CD4-positive, alpha-beta T cell (primary cell): ENCODE data around the gene NR3C2. TPM values are rescaled to one million over a fixed set of nuclear protein-coding genes. Genes with fewer than 3 reads are reported as not detected.

Experiments used
- ATAC-seq: fragments of 200-7000 bp; cut with Tn5 transposase; one replicate; pipeline ENCODE4 v1.10.0; 2022; ENCODE audit warnings: mild to moderate bottlenecking; ENCODE audit not compliant: poor library complexity
- CTCF ChIA-PET: fragments of 350-600 bp; sonication (Branson Sonifier 250); formaldehyde crosslinking; loops from one replicate; lab custom pipeline; 2021; ENCODE audit warnings: antibody characterized with exemption, inconsistent platforms; lab: Charles Lee
- POLR2A ChIA-PET: fragments of 350-600 bp; sonication (Branson Sonifier 250); formaldehyde crosslinking; loops from one replicate; lab custom pipeline; 2021; ENCODE audit warnings: antibody characterized with exemption, inconsistent platforms; lab: Charles Lee
- DNase-seq, 14 experiments: peaks; one replicate each; pipeline ENCODE4 v3.0.0-alpha.2; 2013 to 2020; ENCODE audit warnings: mixed read lengths in 2 of 14
- H3K27ac ChIP-seq, 2 donors: one replicate each; pipeline versions ENCODE4 v1.5.1 to v1.7.0; 2013; ENCODE audit warnings: low read length in 2 of 2, low read depth in 1 of 2, mild to moderate bottlenecking in 1 of 2
- H3K27me3 ChIP-seq, 2 experiments: 1 replicate in 1 of 2; 2 replicates in 1 of 2; pipeline versions ENCODE4 v1.6.1 to v1.7.0; 2013; ENCODE audit warnings: low read length in 2 of 2, control low read depth in 1 of 2, mild to moderate bottlenecking in 1 of 2, moderate library complexity in 1 of 2; ENCODE audit not compliant: insufficient read depth in 2 of 2, control insufficient read depth in 1 of 2
- H3K36me3 ChIP-seq: one replicate; pipeline ENCODE4 v1.6.1; 2013; ENCODE audit warnings: low read length, control low read depth; ENCODE audit not compliant: insufficient read depth
- H3K4me1 ChIP-seq: one replicate; pipeline ENCODE4 v1.6.1; 2013; ENCODE audit warnings: low read length, control low read depth; ENCODE audit not compliant: insufficient read depth
- H3K4me3 ChIP-seq: one replicate; pipeline ENCODE4 v1.5.1; 2013; ENCODE audit warnings: mild to moderate bottlenecking, low read length, moderate library complexity
- H3K9me3 ChIP-seq, 2 experiments: 1 replicate in 1 of 2; 2 replicates in 1 of 2; pipeline versions ENCODE4 v1.6.1 to v1.7.0; 2013; ENCODE audit warnings: low read length in 2 of 2, mild to moderate bottlenecking in 2 of 2, control low read depth in 1 of 2, moderate library complexity in 1 of 2; ENCODE audit not compliant: control insufficient read depth in 1 of 2, insufficient read depth in 1 of 2
- H3K27ac Mint-ChIP-seq: one replicate; pipeline ENCODE4 v1.8.0; 2020; ENCODE audit warnings: mixed read lengths
- H3K27me3 Mint-ChIP-seq: one replicate; pipeline ENCODE4 v1.8.0; 2021; ENCODE audit warnings: mixed read lengths
- H3K36me3 Mint-ChIP-seq: one replicate; pipeline ENCODE4 v1.8.0; 2021; ENCODE audit warnings: low read depth, mixed read lengths
- H3K4me1 Mint-ChIP-seq: one replicate; pipeline ENCODE4 v1.8.0; 2021; ENCODE audit warnings: low read depth, mixed read lengths
- H3K4me3 Mint-ChIP-seq: one replicate; pipeline ENCODE4 v1.8.0; 2020; ENCODE audit warnings: mild to moderate bottlenecking, mixed read lengths
- H3K9me3 Mint-ChIP-seq: one replicate; pipeline ENCODE4 v1.8.0; 2020; ENCODE audit warnings: mixed read lengths
- CTCF ChIP-seq: fragments of 200-600 bp; IDR thresholded peaks from one replicate; pipeline ENCODE4 v1.8.0; 2022; ENCODE audit warnings: antibody characterized with exemption, mild to moderate bottlenecking
- intact Hi-C, 2 experiments: fragments of 100-400 bp; cut with DNase I in 1 of 2; cut with micrococcal nuclease in 1 of 2; formaldehyde crosslinking; loops; one replicate each; pipeline versions ENCODE4 v1.15.1 to v1.9.0; 2023 to 2025; cut with DNase I, micrococcal nuclease
- total RNA-seq, 174 experiments: library from RNA in 2 of 174; stranded (reverse) in 2 of 174; gene quantifications; one replicate each; pipeline ENCODE4 v1.2.3 and lab custom pipeline; 2021 to 2026

Gene NR3C2
- total RNA-seq, 2 experiments from 2014 or later = 31.6 to 35.0 TPM

- Mint-ChIP-seq H3K36me3 (peaks cover 11% of the 10 kb centered on the region), H3K4me3 (peak overlapping the region; percentile 84), H3K27me3 (no peaks in the 10 kb centered on the region), H3K9me3 (peaks cover 4% of the 10 kb centered on the region), H3K27ac (peak overlapping the region; percentile 93), H3K4me1 (peaks cover 52% of the 10 kb centered on the region)
- DNase-seq = peak; percentile 12 to 84 (median 54)
- Histone ChIP-seq H3K4me3 (peak overlapping the region; percentile 31), H3K9me3 (no peaks in the 10 kb centered on the region), H3K4me1 (peaks cover 4% of the 10 kb centered on the region), H3K36me3 (no peaks in the 10 kb centered on the region), H3K27me3 (no peaks in the 10 kb centered on the region), H3K27ac (peak overlapping the region in 1 of 2 donors; percentile 59)
- no peak for TF ChIP-seq CTCF
- peak; percentile 88 for ATAC-seq
- intact Hi-C loops = loop anchor here (5.0 kb wide), 1 partner anchor 66 kb away; the partner anchor contains the start of gene NR3C2 (in 2 of the 2)
- ChIA-PET CTCF (interaction anchor here (0.6 to 1.3 kb wide), 4 partner anchors 10 to 197 kb away, joined by 3 to 4 read pairs (median 3); no protein-coding TSS in a partner anchor), POLR2A (interaction anchor here (0.7 to 4.8 kb wide), 16 partner anchors 9 to 584 kb away, joined by 3 to 111 read pairs (median 4); partner anchors contain the start of gene NR3C2)
Observed at GRCh38 chr4:148376151-148376550, 66.1 kb downstream of the NR3C2 start.

- no peak for TF ChIP-seq CTCF
- Mint-ChIP-seq H3K36me3 (peaks cover 11% of the 10 kb centered on the region), H3K27ac (peak overlapping the region; percentile 93), H3K4me3 (peak overlapping the region; percentile 84), H3K4me1 (peaks cover 52% of the 10 kb centered on the region), H3K9me3 (peaks cover 4% of the 10 kb centered on the region), H3K27me3 (no peaks in the 10 kb centered on the region)
- H3K36me3 ChIP-seq = no peaks in the 10 kb centered on the region
- H3K9me3 ChIP-seq = no peaks in the 10 kb centered on the region
- POLR2A ChIA-PET = interaction anchor here (0.7 to 4.8 kb wide), 14 partner anchors 10 to 583 kb away, joined by 3 to 111 read pairs (median 4); partner anchors contain the start of gene NR3C2
- H3K4me3 ChIP-seq = peak overlapping the region; percentile 31
- peak overlapping the region in 1 of 2 donors; percentile 59 for H3K27ac ChIP-seq
- DNase-seq = peak in 1 of 14 experiments; percentile 24
- peak; percentile 9 for ATAC-seq
- H3K4me1 ChIP-seq = peaks cover 4% of the 10 kb centered on the region
- H3K27me3 ChIP-seq = no peaks in the 10 kb centered on the region
- CTCF ChIA-PET = interaction anchor here (0.6 to 1.3 kb wide), 3 partner anchors 43 to 197 kb away, joined by 3 to 4 read pairs (median 3); no protein-coding TSS in a partner anchor
- intact Hi-C loops = loop anchor here (5.0 kb wide), 1 partner anchor 67 kb away; the partner anchor contains the start of gene NR3C2 (in 2 of the 2)
Observed at GRCh38 chr4:148375584-148375983, 66.6 kb downstream of the NR3C2 start.

- peaks cover 4% of the 10 kb centered on the region for H3K4me1 ChIP-seq
- no peaks in the 10 kb centered on the region for H3K9me3 ChIP-seq
- no peaks in the 10 kb centered on the region for H3K36me3 ChIP-seq
- H3K27ac ChIP-seq = no peak overlapping the region
- no peak overlapping the region for H3K4me3 ChIP-seq
- H3K27ac Mint-ChIP-seq = no peak overlapping the region
- H3K36me3 Mint-ChIP-seq = peaks cover 11% of the 10 kb centered on the region
- no peak for TF ChIP-seq CTCF
- DNase-seq (no peak), ATAC-seq (no peak)
- POLR2A ChIA-PET = no interaction called here
- H3K4me1 Mint-ChIP-seq = peaks cover 61% of the 10 kb centered on the region
- H3K27me3 ChIP-seq = no peaks in the 10 kb centered on the region
- no peak overlapping the region for H3K4me3 Mint-ChIP-seq
- no peaks in the 10 kb centered on the region for H3K27me3 Mint-ChIP-seq
- intact Hi-C loops = no loop called here
- CTCF ChIA-PET = no interaction called here
- H3K9me3 Mint-ChIP-seq = peaks cover 4% of the 10 kb centered on the region
Observed at GRCh38 chr4:148373093-148373492, 69.1 kb downstream of the NR3C2 start.
